Measurements from ENCODE around the gene ZBED3. TPM values are rescaled to one million over a fixed set of nuclear protein-coding genes. Genes with fewer than 3 reads are reported as not detected.
A peak's percentile ranks its signal among the peaks of the same experiment; 100 is the strongest.

Gene ZBED3
- total RNA-seq, 4 donors from 2014 or later: 14.9 to 31.4 (median 23.6) TPM

- WGBS, 2 donors: 59 to 62% methylated on average over 7 of the region's 7 CpGs
- H3K27me3 ChIP-seq: no peaks in the 10 kb centered on the region
- H3K36me3 ChIP-seq: no peaks in the 10 kb centered on the region
Observed at GRCh38 chr5:77022511-77023417, 64.3 kb downstream of the ZBED3 start.

More at GRCh38 chr5:77022511-77023417, 64.3 kb downstream of the ZBED3 start:
- DNase-seq: no peak
- Histone ChIP-seq H3K4me3 (replicated peaks in 1 of 3) (no peak overlapping the region), H3K9me3 (no peaks in the 10 kb centered on the region), H3K4me1 (no peaks in the 10 kb centered on the region), H3K27ac (no peak overlapping the region)
- intact Hi-C loops (cut with DNase I): no loop called here
- TF ChIP-seq POLR2A (IDR thresholded peaks at IDR 0.05): no peak
- TF ChIP-seq CTCF (IDR thresholded peaks at IDR 0.05): no peak

Small RNA genes within 50 kb of the gene (small RNA-seq; reads per million reads assigned to genes)
- gene SNORA47: 3,119 reads per million, percentile 99 among the genes with 10 or more reads in this experiment

Other genes with a start within 250 kb of the ZBED3 start
- gene S100Z, start 237.3 kb downstream of the ZBED3 start, total RNA-seq: not detected
- gene CRHBP, start 134.2 kb downstream of the ZBED3 start, total RNA-seq: 1 to 10 TPM; 1.3 to 8.7 (median 4.1) TPM
- 10 to 100 TPM; 24.9 to 43.7 (median 28.3) TPM for gene AGGF1, start 56.9 kb downstream of the ZBED3 start, total RNA-seq
- gene PDE8B, start 123.4 kb upstream of the ZBED3 start, total RNA-seq: 100 to 1,000 TPM; 113 to 279 (median 218) TPM